ENCODE data around the gene DLX2. TPM values are rescaled to one million over a fixed set of nuclear protein-coding genes. Genes with fewer than 3 reads are reported as not detected.

Gene DLX2
- total and polyA plus RNA-seq, 2 of the 13 experiments (the other 11 are each of a cell fraction or from before 2014, with no cell fraction given), result 0.07 to 0.15 TPM

DNA sequence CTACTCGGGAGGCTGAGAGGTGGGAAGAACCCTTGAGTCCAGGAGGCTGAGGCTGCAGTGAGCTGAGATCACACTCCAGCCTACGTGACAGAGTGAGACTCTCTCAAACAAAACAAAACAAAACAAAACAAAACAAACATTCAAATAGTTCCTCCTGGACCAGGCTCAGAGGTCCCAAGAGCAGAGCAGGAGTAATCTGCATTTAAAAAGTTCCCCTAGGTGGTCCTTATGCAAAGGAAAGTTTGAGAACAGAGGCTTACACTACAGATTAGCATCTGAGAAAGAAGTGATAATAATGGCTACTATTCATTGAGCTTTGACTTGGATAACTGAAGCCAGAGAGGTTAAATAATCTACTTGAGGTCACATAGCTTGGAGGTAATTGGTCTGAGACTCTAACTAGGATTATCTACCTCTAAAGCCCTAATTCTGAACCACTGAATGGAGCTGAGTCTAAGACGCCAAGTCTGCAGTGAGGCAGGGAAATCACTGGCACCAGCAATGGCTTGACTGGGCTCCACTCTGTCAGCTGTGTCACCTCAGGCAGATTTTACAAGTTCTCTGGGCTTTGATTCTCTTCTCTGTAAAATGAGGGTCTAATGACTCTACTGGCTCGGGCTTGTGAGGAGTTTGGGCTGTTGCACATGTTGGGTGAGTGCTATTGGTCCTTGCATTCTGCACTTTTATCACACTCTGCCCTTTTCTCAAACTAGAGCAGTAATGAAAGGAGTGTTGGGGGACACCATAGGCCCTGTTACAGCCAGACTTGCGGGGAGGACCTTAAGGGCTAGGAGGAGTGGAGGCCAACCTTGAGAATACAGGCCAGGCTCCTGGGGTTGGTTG lies 29.2 kb upstream of the DLX2 start (continued):
- TF ChIP-seq, protein P1, sequence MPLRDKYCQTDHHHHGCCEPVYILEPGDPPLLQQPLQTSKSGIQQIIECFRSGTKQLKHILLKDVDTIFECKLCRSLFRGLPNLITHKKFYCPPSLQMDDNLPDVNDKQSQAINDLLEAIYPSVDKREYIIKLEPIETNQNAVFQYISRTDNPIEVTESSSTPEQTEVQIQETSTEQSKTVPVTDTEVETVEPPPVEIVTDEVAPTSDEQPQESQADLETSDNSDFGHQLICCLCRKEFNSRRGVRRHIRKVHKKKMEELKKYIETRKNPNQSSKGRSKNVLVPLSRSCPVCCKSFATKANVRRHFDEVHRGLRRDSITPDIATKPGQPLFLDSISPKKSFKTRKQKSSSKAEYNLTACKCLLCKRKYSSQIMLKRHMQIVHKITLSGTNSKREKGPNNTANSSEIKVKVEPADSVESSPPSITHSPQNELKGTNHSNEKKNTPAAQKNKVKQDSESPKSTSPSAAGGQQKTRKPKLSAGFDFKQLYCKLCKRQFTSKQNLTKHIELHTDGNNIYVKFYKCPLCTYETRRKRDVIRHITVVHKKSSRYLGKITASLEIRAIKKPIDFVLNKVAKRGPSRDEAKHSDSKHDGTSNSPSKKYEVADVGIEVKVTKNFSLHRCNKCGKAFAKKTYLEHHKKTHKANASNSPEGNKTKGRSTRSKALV (CRISPR knock-in tag; IDR thresholded peaks at IDR 0.05), result no peak
- TF ChIP-seq ZMYM2 (CRISPR knock-in tag; IDR thresholded peaks at IDR 0.05) (no peak), GABPA (IDR thresholded peaks at IDR 0.05; ENCODE audit: low read depth, low read length) (no peak), GABPA (CRISPR knock-in tag; IDR thresholded peaks at IDR 0.05; ENCODE audit: low read depth) (no peak), KMT2B (CRISPR knock-in tag; IDR thresholded peaks at IDR 0.05) (no peak), HOXA7 (CRISPR knock-in tag; IDR thresholded peaks at IDR 0.05) (no peak), ATF1 (CRISPR knock-in tag; IDR thresholded peaks at IDR 0.05) (no peak)

DNA sequence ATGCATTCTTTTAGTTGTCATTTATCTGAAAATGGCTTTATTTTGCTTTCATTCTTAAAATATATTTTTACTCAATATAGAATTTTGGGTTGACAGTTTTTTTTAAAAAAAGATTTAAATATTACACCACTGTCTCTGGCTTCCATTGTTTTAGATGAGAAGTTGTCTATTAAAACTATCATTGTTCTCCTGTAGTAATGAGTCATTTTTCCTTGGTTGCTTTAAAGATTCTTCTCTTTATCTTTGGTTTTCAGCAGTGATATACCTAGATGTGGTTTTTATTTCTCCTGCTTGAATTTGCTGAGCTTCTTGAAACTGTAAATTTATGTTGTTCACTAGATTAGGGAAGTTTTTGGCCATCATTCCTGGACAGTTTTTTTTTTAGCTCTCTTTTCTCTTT lies 26.7 kb upstream of the DLX2 start:
- intact Hi-C loops (cut with micrococcal nuclease; ENCODE audit: unreplicated experiment), result loop anchor here (5.0 kb wide), 1 partner anchor 557 kb away; no protein-coding TSS in a partner anchor
- no peaks in the 10 kb centered on the region for H3K9me3 ChIP-seq (ENCODE audit: low read length)
- no TSS peak for BruUV-seq (replicated peaks)
- no peak for TF ChIP-seq ZNF20 (CRISPR knock-in tag; IDR thresholded peaks at IDR 0.05)
- TF ChIP-seq HNRNPK (IDR thresholded peaks at IDR 0.05; ENCODE audit: low read depth, low read length, poor library complexity, severe bottlenecking), result no peak
- no peak for TF ChIP-seq ZNF12 (CRISPR knock-in tag; IDR thresholded peaks at IDR 0.05)
- TF ChIP-seq ZNF263 (CRISPR knock-in tag; IDR thresholded peaks at IDR 0.05), result no peak
- no peak for TF ChIP-seq ZNF710 (CRISPR knock-in tag; IDR thresholded peaks at IDR 0.05; ENCODE audit: borderline replicate concordance)
- TF ChIP-seq ZNF615 (CRISPR knock-in tag; IDR thresholded peaks at IDR 0.05; ENCODE audit: borderline replicate concordance), result no peak
- no peak for TF ChIP-seq EED (CRISPR knock-in tag; IDR thresholded peaks at IDR 0.05)
- TF ChIP-seq, protein P2, sequence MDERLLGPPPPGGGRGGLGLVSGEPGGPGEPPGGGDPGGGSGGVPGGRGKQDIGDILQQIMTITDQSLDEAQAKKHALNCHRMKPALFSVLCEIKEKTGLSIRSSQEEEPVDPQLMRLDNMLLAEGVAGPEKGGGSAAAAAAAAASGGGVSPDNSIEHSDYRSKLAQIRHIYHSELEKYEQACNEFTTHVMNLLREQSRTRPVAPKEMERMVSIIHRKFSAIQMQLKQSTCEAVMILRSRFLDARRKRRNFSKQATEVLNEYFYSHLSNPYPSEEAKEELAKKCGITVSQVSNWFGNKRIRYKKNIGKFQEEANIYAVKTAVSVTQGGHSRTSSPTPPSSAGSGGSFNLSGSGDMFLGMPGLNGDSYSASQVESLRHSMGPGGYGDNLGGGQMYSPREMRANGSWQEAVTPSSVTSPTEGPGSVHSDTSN (CRISPR knock-in tag; IDR thresholded peaks at IDR 0.05), result no peak
- no peak for TF ChIP-seq DRAP1 (CRISPR knock-in tag; IDR thresholded peaks at IDR 0.05)
- no peak for TF ChIP-seq ZNF75D (CRISPR knock-in tag; IDR thresholded peaks at IDR 0.05; ENCODE audit: borderline replicate concordance)
- TF ChIP-seq PAF1 (CRISPR knock-in tag; IDR thresholded peaks at IDR 0.05), result no peak
- TF ChIP-seq JDP2 (CRISPR knock-in tag; IDR thresholded peaks at IDR 0.05; ENCODE audit: borderline replicate concordance), result no peak
- TF ChIP-seq ZFP36L2 (CRISPR knock-in tag; IDR thresholded peaks at IDR 0.05), result no peak

More for the DNA sequence above, 26.7 kb upstream of the DLX2 start:
- H3K79me2 ChIP-seq (ENCODE audit: insufficient read depth, low read length), result no peaks in the 10 kb centered on the region
- in situ Hi-C loops (cut with HindIII; ENCODE audit: extremely low pct_ligation_motif_present, low pct_unique_long_range_greater_than_20kb), result no loop called here
- POLR2A ChIA-PET, result no interaction called here
- H3K9ac ChIP-seq (ENCODE audit: insufficient read depth, low read depth, low read length), result no peak overlapping the region
- H4K20me1 ChIP-seq (ENCODE audit: insufficient read depth, low read length), result no peaks in the 10 kb centered on the region
- H3K4me3 ChIP-seq (replicated peaks in 1 of 3; ENCODE audit: insufficient read depth in 1 of 3, low read depth in 2 of 3, low read length in 3 of 3), result no peak overlapping the region
- DNase-seq (ENCODE audit: low spot score), result no peak
- H3K4me1 ChIP-seq (ENCODE audit: insufficient read depth, low read length), result no peaks in the 10 kb centered on the region
- no peak for FAIRE-seq
- H3K27me3 ChIP-seq (ENCODE audit: control insufficient read depth in 1 of 2, insufficient read depth in 2 of 2, low read length in 2 of 2), result peaks cover 0 to 3% of the 10 kb centered on the region in 2 experiments; a peak in 1 of 5 replicates
- CTCF ChIA-PET (ENCODE audit: low intra/inter-chr PET ratio, low total read pairs), result no interaction called here
- no peak for ATAC-seq
- H3K27ac ChIP-seq (ENCODE audit: extremely low read length, insufficient read depth, low read length), result no peak overlapping the region
- no peaks in the 10 kb centered on the region for H3K36me3 ChIP-seq (replicated peaks in 1 of 2; ENCODE audit: control insufficient read depth in 1 of 2, insufficient read depth in 2 of 2, low read length in 2 of 2)
- no peak overlapping the region for H2AFZ ChIP-seq (ENCODE audit: low read length)
- no peak overlapping the region for H3K4me2 ChIP-seq (ENCODE audit: low read depth, low read length)
